HG02610 (cell line): ENCODE measurements around the gene HSD17B11.
"Not testable (repeated sequence)": the region's sequence is repeated elsewhere in the genome, so short reads cannot be mapped to it uniquely, and the experiment has no call there.

ENCODE experiments used
- ATAC-seq: cut with Tn5 transposase; IDR thresholded peaks from one replicate; pipeline ENCODE4 v1.9.1; 2021; ENCODE audit warnings: mild to moderate bottlenecking, moderate library complexity; ENCODE audit not compliant: unreplicated experiment

Gene HSD17B11, protein sequence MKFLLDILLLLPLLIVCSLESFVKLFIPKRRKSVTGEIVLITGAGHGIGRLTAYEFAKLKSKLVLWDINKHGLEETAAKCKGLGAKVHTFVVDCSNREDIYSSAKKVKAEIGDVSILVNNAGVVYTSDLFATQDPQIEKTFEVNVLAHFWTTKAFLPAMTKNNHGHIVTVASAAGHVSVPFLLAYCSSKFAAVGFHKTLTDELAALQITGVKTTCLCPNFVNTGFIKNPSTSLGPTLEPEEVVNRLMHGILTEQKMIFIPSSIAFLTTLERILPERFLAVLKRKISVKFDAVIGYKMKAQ

DNA sequence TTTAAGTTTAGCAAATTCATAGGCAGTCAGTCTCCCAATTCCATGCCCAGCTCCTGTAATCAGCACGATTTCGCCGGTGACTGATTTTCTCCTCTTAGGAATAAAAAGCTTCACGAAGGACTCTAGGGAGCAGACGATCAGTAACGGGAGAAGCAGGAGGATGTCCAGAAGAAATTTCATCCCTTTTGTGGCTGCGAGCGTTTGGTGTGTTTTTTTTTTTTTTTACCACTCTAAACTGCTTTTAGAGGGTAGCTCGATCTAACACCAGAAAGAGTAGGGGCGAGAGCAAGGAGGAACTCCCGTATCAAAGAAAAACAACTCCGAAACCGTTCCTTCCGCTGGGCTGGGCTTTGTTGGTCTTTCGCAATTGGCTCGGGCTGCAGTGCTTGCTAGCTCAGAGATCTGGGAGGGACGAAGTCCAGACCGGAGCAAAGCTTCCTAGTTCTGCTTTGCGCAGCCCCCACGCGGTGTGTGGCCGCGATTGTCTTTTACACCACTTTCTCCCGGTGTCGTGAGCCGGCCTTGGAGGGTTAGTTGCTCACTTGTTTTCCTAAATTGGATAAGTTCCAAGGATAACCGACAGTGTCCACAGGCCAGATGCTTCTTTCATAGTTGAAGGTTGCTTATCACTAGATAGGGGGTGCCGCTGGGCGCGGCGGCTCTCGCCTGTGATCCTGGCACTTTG is at the start of gene HSD17B11:
HSD17B11 (minus strand) TSS at position 298 of the 685 bp plus-strand sequence; CDS start at position 180, 118 bp downstream.
- ATAC-seq: peak; percentile 100

DNA sequence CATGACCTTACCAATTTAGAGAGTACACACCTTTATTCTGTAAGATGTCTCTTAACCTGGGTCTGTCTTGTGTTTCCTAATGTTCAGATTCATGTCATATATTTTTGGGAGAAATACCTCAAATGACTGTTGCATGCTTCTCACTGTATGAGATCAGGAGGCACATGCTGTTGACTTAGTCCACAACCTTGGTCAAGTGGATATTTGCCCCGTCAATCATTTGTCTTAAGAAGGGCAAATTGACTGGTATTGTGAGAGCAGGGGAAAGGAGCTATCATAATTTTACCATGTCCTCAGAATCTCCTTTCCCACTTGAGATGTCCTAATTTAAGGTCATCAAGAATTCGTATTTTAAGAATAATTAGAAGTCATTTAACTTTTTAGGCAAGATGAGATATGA is 42.4 kb upstream of the HSD17B11 start:
- no peak for ATAC-seq

DNA sequence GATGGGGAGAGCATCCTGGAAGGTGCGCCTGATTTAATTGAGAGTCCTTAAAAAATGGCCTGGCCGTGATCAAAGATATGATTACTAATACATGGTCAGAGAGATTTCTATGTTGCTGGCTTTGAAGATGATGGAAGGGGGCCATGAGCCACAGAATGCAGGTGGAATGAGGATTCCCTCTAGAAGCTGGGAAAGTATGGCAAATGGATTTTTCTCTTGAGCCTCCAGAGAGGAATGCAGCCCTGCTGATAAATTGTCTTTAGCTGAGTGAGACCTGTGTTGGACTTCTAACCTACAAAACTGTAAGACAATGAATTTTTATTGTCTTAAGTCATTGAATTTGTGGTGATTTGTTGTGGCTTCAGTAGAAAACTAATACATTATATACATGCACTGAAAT is 39.0 kb upstream of the HSD17B11 start:
- ATAC-seq: no peak

DNA sequence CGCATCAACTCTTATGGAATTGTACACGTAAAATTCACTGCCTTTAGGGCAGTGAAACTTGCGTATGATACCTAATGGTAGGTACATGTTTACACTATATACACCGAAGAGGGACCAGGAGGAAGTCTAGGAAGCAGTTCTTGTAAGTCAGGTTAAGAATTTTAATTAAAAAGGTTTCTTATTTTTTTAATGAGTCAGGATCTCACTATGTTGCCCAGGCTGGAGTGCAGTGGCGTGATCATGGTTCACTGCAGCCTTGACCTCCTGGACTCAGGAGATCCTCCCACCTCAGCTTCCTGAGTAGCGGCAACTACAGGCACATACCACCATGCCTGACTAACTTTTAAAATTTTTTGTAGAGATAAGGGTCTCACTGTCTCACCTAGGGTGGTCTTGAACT is 38.0 kb upstream of the HSD17B11 start:
- no peak for ATAC-seq

DNA sequence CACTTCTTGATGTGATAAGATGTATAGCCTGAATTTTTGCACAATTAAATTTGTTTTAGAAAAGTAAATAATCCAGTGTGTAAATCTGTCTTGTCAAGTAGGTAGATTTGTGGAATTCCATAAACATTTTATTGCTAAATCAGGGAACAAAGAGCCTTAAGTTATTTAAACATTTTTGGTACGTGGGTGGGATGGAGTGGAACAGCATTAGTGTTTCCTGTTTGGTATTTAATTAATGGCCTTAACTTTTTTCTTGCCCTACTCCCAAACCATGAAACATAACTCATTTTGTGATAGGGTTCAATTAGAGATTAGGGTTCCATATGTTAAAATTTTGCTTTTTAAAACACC is 36.5 kb upstream of the HSD17B11 start:
- ATAC-seq: no peak

DNA sequence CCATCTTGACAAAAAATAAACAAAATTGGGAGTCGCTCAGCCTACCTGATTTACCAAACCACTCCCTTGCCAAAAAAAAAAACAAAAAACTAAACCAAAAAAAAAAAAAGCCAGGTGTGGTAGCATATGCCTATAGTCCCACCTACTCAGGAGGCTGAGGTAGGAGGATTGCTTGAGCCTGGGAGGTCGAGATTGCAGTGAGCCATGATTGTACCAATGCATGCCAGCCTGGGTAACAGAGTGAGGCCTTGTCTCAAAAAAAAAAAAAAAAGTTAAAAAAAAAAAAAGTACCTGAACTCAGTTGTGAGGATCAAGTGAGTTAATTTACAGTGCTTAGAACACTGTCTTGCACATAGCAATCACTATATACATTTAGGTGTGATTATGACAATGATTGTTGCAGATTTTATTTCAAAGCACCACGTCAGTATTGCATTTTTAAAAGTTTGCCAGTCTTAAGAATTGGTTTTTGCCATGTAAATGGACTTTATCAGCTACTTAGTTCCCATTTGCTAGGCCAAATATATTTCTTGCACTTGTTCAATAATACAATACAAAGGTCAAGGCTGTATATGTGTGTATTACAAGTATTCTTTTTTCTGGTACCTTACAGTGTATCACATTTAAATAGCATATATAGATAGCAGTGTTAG is 36.0 kb upstream of the HSD17B11 start:
- no peak for ATAC-seq

DNA sequence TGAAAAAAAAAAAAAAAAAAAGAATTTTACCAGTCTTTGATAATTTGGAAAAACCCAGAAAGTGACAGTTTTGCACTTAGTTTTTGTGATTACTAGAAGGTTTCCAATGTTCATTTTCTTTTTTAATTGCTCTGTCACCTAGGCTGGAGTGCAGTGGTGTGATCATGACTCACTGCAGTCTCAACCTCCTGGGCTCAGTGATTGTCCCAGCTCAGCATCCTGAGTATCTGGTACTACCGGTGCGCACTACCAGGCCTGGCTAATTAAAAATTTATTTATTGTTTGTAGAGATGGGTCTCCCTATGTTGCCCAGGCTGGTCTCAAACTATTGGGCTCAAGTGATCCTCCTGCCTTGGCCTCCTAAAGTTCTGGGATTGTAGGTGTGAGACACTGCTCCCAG is 34.7 kb upstream of the HSD17B11 start:
- ATAC-seq: no peak

DNA sequence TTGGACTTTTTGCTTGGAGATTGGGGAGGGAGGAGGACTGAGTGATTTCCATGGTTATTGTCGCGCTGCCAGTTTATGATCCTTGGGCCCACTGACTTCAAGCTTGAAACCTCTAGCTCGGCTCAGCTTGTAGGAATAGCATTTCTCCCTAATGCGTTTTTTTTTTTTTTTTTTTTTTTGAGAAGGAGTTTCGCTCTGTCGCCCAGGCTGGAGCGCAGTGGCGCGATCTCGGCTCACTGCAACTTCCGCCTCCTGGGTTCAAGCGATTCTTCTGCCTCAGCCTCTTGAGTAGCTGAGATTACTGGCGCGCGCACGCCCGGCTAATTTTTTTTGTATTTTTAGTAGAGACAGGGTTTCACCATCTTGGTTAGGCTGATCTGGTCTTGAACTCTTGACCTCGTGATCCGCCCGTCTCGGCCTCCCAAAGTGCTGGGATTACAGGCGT is 33.1 kb upstream of the HSD17B11 start:
- not testable (repeated sequence) for ATAC-seq

DNA sequence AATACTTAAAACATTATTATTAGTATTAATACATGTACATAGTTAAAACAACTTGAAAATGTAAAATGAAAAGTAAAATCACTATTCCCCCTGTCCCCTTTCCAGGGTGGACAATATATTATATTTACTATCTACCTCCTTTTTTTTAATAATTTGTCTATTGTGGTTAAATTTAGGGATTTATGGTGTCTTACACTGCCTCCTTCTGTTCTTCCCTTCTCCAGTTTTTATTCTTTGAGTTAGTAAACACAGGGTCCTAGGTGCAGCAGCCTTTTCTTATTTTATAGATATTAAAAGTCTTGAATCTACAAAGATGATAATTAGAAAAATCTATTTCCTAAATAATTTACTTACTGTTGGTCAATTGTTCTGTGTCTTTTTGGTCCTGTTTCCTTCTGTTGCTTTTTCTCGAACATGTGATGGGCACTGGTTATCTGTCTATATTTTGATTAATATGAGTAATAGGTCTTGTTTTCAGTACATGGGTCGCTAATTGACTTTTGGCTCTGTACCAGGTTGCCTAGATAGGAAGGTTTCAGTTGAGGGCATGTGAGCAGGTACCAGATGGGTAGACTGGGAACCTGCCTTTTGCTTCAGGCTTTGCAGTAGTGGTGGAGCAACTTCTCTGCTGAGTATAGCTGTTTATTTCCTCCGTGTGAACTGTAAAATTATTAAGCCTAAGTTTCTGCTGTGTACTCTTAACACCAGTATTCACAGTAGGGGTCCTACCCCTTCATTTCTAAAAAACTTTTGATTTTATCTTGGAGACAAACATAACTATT is 32.5 kb upstream of the HSD17B11 start:
- no peak for ATAC-seq

DNA sequence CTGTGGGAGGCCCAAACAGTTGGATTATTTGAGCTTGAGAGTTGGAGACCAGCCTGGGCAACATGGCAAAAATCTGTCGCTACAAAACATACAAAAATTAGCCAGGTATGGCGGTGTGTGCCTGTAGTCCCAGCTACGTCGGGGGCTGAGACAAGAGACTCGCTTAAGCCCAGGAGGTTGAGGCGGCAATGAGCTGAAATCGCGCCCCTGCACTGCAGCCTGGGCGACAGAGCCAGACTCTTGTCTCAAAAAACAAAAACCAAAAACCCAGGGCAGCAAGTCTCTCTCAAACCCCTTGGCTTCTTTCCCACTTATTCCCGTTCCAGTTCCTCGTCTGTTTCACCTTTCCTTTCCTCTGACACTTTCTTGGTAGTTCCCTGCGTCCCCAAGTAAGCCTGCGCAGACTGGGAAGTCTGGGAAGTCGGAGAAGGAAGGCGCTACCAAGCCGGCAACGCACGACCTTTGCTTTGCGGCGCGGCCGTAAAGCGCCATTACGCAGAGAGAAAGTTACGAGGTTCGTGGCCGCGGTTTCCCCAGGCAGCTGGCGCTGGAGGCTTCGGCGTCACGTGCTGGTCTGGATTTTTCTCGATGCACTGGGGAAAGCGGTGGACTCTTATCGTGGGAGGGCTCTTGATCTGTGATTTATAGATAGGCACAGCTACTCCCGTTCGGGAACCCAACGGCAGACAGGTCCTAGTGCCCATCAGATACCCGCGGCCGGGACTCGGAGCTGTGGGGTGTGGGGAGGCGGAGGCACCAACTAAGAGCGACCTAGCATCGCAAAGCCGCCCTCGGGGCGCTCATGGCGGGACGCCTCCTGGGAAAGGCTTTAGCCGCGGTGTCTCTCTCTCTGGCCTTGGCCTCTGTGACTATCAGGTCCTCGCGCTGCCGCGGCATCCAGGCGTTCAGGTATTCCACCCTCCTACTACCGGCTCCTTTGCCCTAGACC is 31.4 kb upstream of the HSD17B11 start, which contains the start of gene NUDT9:
NUDT9 (plus strand) TSS at position 470 of the 949 bp plus-strand sequence; CDS start at position 803, 333 bp downstream.
- peak; percentile 87 for ATAC-seq

DNA sequence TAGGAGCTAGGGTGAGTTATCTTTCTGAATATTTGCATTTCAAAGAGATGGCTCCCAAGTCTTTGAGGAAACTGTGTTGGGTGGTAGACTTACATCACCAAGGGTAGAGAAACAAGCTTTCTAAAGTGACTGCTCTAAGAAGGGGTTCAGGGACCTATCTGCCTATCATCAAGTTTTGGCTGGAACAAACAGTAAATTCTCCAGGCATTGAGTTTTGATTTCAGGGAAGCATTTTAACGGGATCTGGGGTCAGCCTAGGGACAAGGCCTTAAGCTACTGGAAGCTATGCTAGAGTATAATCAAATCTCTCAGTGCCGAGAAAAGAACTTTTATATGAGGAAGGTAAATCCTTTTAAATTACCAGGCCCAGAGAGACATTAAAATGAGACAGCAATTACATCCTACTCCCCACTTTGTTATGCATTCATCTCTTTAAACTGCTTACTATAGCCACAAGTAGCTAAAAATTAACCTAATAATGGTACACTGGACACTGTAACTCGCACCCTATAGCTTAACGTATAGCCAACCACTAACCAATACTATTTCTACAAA is 29.4 kb upstream of the HSD17B11 start:
- ATAC-seq: no peak

DNA sequence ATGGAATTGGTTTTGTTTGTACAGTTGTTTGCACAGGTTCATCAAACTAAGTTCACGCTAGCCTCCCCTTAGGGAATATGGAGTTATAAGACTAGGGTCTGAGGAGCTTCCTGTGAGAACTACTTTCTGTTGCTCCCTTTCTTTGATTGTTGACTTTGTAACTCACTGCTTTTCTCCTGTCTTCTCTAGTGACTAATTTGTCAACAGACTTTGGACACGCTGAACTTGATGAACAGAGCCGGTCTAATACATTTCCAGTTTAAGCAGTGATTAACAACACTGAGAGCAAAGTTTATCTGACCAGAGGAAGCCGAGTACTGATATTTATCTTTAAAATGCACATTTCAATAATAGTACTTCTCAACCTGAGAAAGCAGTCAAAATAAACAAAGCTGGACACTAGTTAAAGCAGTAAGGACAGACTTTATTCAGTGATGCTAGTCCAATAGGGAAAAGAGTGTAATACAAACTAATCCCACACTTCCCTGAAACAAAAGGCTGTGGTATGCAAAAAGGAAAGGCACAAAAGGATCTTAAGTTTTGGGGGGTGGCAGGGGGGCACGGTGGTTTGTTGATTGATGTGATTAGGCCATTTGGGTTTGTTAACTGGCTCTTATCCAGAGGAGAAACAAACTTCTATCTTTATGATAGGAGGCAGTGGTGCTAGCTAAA is 28.7 kb upstream of the HSD17B11 start:
- ATAC-seq: no peak

DNA sequence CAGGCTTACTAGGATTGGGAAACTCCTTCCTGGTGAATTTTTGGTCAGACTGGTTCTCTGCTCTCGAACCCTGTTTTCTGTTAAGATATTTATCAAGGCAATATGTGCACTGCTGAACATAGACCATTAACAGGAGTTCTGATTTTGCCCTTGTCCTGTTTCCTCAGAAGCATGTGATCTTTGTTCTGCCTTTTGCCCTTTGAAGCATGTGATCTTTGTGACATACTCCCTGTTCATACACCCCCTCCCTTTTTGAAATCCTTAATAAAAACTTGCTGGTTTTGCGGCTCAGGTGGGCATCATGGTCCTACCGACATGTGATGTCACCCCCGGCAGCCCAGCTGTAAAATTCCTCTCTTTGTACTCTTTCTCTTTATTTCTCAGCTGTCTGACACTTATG is 27.4 kb upstream of the HSD17B11 start:
- ATAC-seq: not testable (repeated sequence)

DNA sequence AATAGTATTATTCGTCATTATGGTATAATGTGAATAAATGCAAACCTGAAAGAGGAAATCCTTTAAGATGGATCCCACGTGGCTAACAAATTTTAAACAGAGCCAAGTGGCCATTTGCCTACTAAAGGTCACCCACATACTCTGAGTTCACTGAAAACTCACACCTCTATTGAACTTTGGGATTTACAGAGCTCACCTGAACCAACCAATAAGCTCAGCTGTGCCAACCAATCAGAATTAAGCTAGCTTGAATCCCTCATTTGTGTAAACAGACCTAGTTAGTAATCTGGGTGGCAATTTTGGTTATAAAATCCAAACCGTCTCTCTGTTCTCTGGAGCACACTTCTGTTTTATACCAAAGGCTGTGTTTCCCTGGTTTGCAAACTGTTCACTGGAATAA is 26.0 kb upstream of the HSD17B11 start:
- no peak for ATAC-seq

DNA sequence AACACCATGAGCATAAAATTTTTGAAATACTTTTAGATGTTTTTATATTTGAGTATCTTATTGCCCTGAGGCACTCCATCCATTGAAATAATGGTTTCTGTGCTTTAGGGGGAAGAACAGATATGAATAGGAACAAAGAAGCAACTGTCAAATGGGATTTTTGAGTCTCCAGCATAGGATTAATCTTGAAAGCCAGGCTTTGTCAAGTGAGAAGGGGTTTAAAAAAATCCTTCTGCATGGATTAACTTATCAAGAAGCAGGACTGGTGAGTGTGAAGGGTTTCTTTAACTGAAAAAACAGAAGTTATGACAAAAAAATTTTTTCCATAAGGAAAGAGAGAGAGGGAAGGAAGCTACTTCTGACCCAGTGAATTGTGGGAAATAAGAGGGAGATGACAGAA is 23.8 kb upstream of the HSD17B11 start:
- ATAC-seq: no peak

DNA sequence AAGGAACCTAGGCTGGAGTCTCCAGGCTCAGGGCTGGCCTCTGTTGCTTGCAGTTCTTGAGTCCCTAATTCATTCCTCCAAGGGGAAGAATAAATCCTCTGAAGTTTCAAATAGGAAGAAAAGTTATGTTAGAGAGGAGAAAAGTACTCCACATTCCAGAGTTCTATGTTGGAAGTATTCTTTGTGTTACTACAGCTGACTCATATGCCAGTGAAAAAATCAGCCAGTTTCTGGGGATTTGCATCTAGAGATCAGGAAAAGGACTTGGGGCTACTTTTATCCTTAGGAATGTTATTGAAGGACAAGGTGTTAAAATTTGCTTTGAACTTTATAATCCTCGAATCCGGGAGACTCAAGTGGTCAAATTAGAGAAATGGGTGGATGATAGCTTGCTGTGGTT is 19.7 kb upstream of the HSD17B11 start:
- ATAC-seq: no peak

DNA sequence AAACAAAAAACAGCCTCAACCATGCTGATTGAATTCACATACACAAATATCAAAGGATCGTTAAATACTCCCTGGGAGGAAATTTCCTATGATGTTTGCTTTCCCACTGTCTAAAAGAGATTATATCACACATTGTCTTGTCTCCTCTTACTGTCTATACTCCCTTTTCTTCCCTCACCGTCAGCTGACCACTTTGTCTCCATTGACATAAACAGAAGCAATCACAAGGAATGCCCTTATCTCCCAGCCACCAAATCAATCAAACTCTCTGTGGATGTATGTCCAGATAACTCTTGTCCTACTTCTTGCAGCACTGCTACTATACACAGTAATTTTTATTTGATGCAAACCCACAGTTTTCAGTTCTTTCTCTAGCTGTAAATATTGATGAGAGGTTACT is 19.2 kb upstream of the HSD17B11 start:
- ATAC-seq: no peak

DNA sequence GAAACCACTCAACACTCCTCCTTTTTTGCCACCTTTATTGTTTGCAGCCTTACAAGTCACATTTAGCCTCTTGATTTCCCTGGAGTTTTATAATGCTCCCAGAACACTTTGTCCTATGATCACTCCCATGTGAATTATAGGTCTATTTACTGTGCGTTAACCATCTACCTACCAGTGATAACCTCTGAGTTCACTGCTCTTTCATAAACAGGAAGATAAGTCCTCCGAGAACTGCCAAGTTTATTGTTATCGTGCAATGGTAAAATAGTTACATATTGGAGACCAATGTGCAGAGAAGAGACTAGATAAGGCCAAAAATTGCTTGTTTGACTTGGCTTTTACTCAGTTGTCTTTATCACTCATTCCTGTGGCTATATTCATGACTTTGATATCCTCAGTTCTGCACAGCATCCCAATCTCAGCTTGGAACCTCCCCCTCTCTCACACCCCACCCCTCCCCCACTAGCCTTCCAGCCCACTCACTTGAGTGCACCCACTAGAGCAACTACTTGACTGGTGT is 18.5 kb upstream of the HSD17B11 start:
- no peak for ATAC-seq

DNA sequence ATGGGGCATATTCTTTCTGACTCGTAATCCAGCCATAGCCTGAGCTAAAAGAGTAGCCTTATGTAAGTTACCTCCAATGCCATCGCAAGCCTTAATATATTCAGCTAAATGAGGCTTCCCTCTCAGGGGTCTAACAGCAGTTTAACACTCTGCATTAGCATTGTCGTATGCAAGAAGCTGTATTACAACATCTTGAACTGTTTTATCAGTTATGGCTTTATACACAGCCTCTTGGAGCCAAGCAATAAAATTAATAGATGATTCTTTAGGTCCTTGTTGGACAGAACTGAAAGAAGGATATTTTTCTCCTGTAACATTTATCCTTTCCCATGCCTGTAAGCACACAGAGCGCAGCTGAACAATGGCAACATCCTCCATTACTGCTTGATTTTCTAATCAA is 15.9 kb upstream of the HSD17B11 start:
- ATAC-seq: not testable (repeated sequence)
